Naive thymus-derived CD4-positive, alpha-beta T cell (primary cell): ENCODE measurements around the gene CLPTM1L. TPM values are rescaled to one million over a fixed set of nuclear protein-coding genes. Genes with fewer than 3 reads are reported as not detected.

Source experiments
- ATAC-seq: fragments of 150-1000 bp; cut with Tn5 transposase; 2 replicates; pipeline ENCODE4 v1.10.0; 2021; ENCODE audit warnings: mild to moderate bottlenecking, moderate library complexity
- CTCF ChIA-PET: fragments of 350-600 bp; sonication (Branson Sonifier 250); formaldehyde crosslinking; loops from one replicate; lab custom pipeline; 2021; ENCODE audit warnings: antibody characterized with exemption; lab: Charles Lee
- POLR2A ChIA-PET: fragments of 350-600 bp; sonication (Branson Sonifier 250); formaldehyde crosslinking; loops from one replicate; lab custom pipeline; 2021; ENCODE audit warnings: antibody characterized with exemption, inconsistent platforms; lab: Charles Lee
- DNase-seq, 9 donors: peaks; one replicate each; pipeline versions ENCODE4 v3.0.0 to v3.0.0-alpha.2; 2020 to 2022; ENCODE audit warnings: mixed read lengths in 1 of 9
- H3K27ac ChIP-seq: one replicate; pipeline ENCODE4 v1.7.0; 2013; ENCODE audit warnings: mild to moderate bottlenecking, low read depth, low read length, moderate library complexity
- H3K27me3 ChIP-seq, 2 donors: one replicate each; pipeline ENCODE4 v1.7.0; 2013; ENCODE audit warnings: low read length in 2 of 2, mild to moderate bottlenecking in 2 of 2, moderate library complexity in 2 of 2; ENCODE audit not compliant: control insufficient read depth in 2 of 2, insufficient read depth in 2 of 2
- H3K36me3 ChIP-seq, 3 experiments: 1 replicate in 2 of 3; 2 replicates in 1 of 3; pipeline ENCODE4 v1.7.0; 2013; ENCODE audit warnings: low read length in 3 of 3, mild to moderate bottlenecking in 3 of 3, moderate library complexity in 1 of 3; ENCODE audit not compliant: insufficient read depth in 3 of 3, control insufficient read depth in 2 of 3
- H3K4me1 ChIP-seq, 2 donors: one replicate each; pipeline ENCODE4 v1.7.0; 2013; ENCODE audit warnings: low read length in 2 of 2, mild to moderate bottlenecking in 2 of 2, moderate library complexity in 1 of 2; ENCODE audit not compliant: control insufficient read depth in 2 of 2, insufficient read depth in 2 of 2
- H3K4me3 ChIP-seq: 2 replicates; pipeline ENCODE4 v1.7.0; 2013; ENCODE audit warnings: mild to moderate bottlenecking, low read length
- H3K9me3 ChIP-seq, 3 experiments: 1 replicate in 2 of 3; 2 replicates in 1 of 3; pipeline ENCODE4 v1.7.0; 2013; ENCODE audit warnings: low read length in 3 of 3; ENCODE audit not compliant: control insufficient read depth in 2 of 3
- H3K27ac Mint-ChIP-seq, 9 donors: one replicate each; pipeline ENCODE4 v1.8.0; 2020 to 2022; ENCODE audit warnings: mixed read lengths in 9 of 9, mild to moderate bottlenecking in 8 of 9, moderate library complexity in 5 of 9, inconsistent platforms in 2 of 9
- H3K27me3 Mint-ChIP-seq, 5 donors: one replicate each; pipeline ENCODE4 v1.8.0; 2021 to 2022; ENCODE audit warnings: mixed read lengths in 5 of 5, mild to moderate bottlenecking in 1 of 5
- H3K36me3 Mint-ChIP-seq, 5 donors: one replicate each; pipeline ENCODE4 v1.8.0; 2020 to 2022; ENCODE audit warnings: mixed read lengths in 5 of 5, mild to moderate bottlenecking in 3 of 5, inconsistent platforms in 1 of 5
- H3K4me1 Mint-ChIP-seq, 7 donors: one replicate each; pipeline ENCODE4 v1.8.0; 2020 to 2022; ENCODE audit warnings: mixed read lengths in 7 of 7, mild to moderate bottlenecking in 3 of 7, inconsistent platforms in 1 of 7
- H3K4me3 Mint-ChIP-seq, 10 donors: one replicate each; pipeline ENCODE4 v1.8.0; 2020 to 2022; ENCODE audit warnings: mild to moderate bottlenecking in 10 of 10, mixed read lengths in 10 of 10, moderate library complexity in 6 of 10, inconsistent platforms in 2 of 10
- H3K9me3 Mint-ChIP-seq, 11 donors: one replicate each; pipeline ENCODE4 v1.8.0; 2020 to 2022; ENCODE audit warnings: mixed read lengths in 11 of 11, mild to moderate bottlenecking in 4 of 11, inconsistent platforms in 1 of 11, moderate library complexity in 1 of 11
- intact Hi-C, 2 donors: fragments of 100-400 bp; cut with micrococcal nuclease; formaldehyde crosslinking; loops; one replicate each; pipeline ENCODE4 v1.15.1; 2023
- polyA plus RNA-seq, 2 donors: library from polyadenylated mRNA; unstranded; fragments of 300-500 nt; fragmentation: Illumina TruSeq; gene quantifications; one replicate each; pipeline ENCODE4 v1.2.3, GENCODE V29; 2021
- total RNA-seq, 6 experiments: library from RNA in 5 of 6; stranded (reverse) in 5 of 6; gene quantifications; 1 replicate in 5 of 6; 2 replicates in 1 of 6; pipeline ENCODE4 v1.2.3 and lab custom pipeline; 2021 to 2026

Gene CLPTM1L
- total and polyA plus RNA-seq, 7 experiments from 2014 or later, result 27.7 to 104 (median 67.6) TPM

DNA sequence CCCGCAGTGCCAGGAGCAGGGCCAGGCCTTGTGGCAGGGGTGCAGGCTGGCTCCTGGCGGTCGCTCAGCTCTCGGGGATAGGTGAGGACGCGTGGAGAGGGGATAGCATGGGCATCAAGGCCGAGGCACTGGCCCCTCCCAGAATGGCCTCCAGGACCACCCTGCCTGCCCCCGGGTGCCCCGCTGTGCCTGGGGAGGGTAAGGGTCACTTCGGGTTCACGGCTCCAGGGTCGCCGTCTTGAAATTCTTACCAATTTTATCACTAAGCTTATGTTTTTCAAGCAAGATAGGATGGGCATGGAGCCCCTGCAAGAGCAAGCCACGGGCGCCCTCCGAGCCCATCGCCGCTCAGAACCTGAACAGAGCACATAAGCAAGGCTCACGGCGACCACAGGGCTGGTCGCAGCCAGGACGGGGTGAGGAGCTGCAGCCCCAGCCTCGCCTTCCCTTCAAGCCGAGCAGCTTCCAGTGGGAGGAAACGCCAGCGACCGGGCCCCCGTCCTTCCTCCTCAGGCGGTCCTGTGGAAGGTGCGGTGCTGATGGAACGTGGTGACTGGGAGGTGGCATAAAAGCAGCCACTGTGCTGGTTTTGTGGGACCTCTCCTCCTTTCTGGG is 14.2 kb upstream of the CLPTM1L start:
- Histone ChIP-seq H3K27ac (no peak overlapping the region), H3K4me1 (no peaks in the 10 kb centered on the region), H3K9me3 (no peaks in the 10 kb centered on the region), H3K27me3 (no peaks in the 10 kb centered on the region), H3K4me3 (no peak overlapping the region), H3K36me3 (no peaks in the 10 kb centered on the region)
- Mint-ChIP-seq H3K27ac (no peak overlapping the region), H3K27me3 (peaks cover under 1 to 12% (median 3%) of the 10 kb centered on the region in 5 donors), H3K4me1 (no peaks in the 10 kb centered on the region), H3K9me3 (no peaks in the 10 kb centered on the region), H3K4me3 (no peak overlapping the region), H3K36me3 (no peaks in the 10 kb centered on the region)
- intact Hi-C loops, result no loop called here
- ChIA-PET CTCF (no interaction called here), POLR2A (interaction anchor here (1.1 kb wide), 1 partner anchor 27 kb away, joined by 3 read pairs; no protein-coding TSS in a partner anchor)
- ATAC-seq, result no peak
- no peak for DNase-seq

DNA sequence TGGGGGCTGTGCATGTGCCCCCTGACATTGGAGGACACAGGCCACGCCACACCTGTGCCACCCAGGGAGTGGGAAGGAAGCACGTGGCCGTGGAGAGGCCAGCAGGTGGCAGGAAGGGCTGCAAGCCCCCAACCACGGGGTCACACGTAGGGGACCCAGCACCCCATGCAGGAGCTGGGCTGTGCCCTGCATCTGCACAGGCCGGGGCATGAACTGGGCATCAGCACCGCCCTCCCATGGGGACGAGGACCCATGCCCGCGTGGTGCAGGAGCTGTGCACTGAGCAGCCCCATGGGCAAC is 13.8 kb upstream of the CLPTM1L start:
- CTCF ChIA-PET, result no interaction called here
- H3K9me3 ChIP-seq, result no peaks in the 10 kb centered on the region
- no peak overlapping the region for H3K27ac ChIP-seq
- ATAC-seq (no peak), DNase-seq (no peak)
- Mint-ChIP-seq H3K9me3 (no peaks in the 10 kb centered on the region), H3K27ac (no peak overlapping the region), H3K4me1 (no peaks in the 10 kb centered on the region), H3K4me3 (no peak overlapping the region), H3K27me3 (peaks cover 0 to 9% (median 3%) of the 10 kb centered on the region in 5 donors), H3K36me3 (no peaks in the 10 kb centered on the region)
- intact Hi-C loops, result no loop called here
- H3K36me3 ChIP-seq, result no peaks in the 10 kb centered on the region
- H3K27me3 ChIP-seq, result no peaks in the 10 kb centered on the region
- no peaks in the 10 kb centered on the region for H3K4me1 ChIP-seq
- no peak overlapping the region for H3K4me3 ChIP-seq
- POLR2A ChIA-PET, result no interaction called here

DNA sequence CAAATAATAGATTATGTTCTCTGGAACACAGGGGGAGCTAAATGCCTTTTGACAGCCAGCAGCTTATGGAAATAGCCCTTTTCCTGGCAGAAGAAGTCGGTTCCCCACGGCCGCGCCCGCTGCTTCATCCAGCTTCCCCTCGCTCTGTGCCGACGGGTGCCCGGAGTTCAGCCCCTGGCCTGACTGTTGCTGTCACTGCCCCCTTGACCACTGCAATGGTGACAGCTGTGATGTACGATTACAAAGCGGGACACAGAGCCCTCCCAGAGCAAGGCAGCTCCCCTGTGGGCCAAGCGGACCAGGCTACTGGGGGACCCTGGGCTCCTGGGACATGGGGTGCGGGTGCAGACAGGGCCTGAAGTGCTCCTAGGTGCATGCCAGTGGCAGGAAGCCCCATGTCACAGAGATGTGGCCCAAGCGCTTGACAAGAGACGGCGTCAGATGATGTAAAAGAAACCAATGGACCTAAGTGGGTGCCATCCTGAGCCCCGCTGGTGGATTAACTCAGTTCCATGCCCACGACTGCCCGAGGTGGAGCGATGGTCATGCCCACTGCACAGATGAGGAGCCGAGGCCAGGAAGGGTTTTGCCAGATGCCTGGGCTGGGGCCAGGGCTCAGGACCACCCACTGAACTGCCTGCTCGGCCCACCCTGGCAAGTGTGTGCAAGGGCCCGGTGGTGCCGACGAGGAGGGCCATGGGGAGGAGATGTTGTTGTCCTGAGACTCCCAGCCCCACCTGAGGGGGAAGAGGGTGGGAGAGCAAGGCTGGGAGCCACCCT is 13.2 kb upstream of the CLPTM1L start:
- no peaks in the 10 kb centered on the region for H3K9me3 ChIP-seq
- no peaks in the 10 kb centered on the region for H3K27me3 ChIP-seq
- peaks cover 0 to 5% (median 4%) of the 10 kb centered on the region in 5 donors for H3K27me3 Mint-ChIP-seq
- H3K4me1 Mint-ChIP-seq, result no peaks in the 10 kb centered on the region
- no peak overlapping the region for H3K27ac Mint-ChIP-seq
- H3K9me3 Mint-ChIP-seq, result no peaks in the 10 kb centered on the region
- no peak overlapping the region for H3K27ac ChIP-seq
- no peaks in the 10 kb centered on the region for H3K36me3 ChIP-seq
- intact Hi-C loops, result no loop called here
- no peaks in the 10 kb centered on the region for H3K4me1 ChIP-seq
- ChIA-PET POLR2A (no interaction called here), CTCF (no interaction called here)
- no peak overlapping the region for H3K4me3 Mint-ChIP-seq
- no peak overlapping the region for H3K4me3 ChIP-seq
- no peak for ATAC-seq
- no peak for DNase-seq
- no peaks in the 10 kb centered on the region for H3K36me3 Mint-ChIP-seq

DNA sequence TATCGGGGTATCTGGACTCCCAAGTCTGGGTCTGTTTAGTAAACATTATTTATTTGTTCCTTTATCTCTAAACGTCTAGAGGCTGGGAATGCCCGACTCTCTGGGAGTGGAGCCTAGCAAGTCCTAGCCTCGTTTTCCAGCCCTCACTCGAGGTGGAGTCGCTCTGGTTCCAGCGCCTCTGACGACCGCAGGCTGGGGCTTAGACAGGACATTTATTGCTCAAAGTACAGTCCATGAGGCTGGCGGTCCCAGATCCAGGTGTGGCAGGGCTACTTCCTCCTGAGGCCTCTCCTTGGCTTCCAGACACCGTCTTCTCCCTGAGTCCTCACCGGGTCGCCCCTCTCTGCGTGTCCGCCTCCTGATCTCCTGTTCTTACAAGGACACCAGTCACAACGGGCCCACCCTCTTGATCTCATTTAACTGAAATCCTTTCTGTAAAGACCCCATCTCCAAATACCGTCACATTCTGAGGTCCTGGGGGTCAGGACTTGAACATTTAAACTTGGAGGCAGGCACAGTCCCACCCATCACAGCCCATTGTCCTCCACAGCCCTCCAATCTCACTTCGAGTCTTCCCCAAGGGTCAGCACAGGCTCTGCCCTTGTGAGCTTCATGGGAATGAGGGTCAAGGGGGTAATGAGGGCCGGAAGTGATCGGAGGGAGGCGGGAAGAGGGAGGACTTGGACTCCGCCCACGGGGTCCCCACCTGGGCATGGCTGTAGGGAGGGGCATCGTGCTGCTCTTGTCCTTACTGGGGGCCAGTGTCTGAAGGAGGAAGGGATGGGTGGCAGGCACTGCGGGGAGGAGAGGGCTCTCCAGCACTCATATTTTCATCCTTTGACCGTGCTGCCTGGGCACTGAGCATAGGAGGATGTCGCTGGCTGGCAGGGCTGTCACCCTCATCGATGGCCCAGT is 12.2 kb upstream of the CLPTM1L start:
- H3K4me1 Mint-ChIP-seq, result no peaks in the 10 kb centered on the region
- intact Hi-C loops, result no loop called here
- no peak for ATAC-seq
- no peaks in the 10 kb centered on the region for H3K9me3 Mint-ChIP-seq
- Histone ChIP-seq H3K36me3 (no peaks in the 10 kb centered on the region), H3K27me3 (no peaks in the 10 kb centered on the region), H3K4me3 (no peak overlapping the region), H3K4me1 (no peaks in the 10 kb centered on the region), H3K9me3 (no peaks in the 10 kb centered on the region), H3K27ac (no peak overlapping the region)
- H3K27me3 Mint-ChIP-seq, result peaks cover 0 to 10% (median 0%) of the 10 kb centered on the region in 5 donors
- no peak overlapping the region for H3K4me3 Mint-ChIP-seq
- no peak overlapping the region for H3K27ac Mint-ChIP-seq
- DNase-seq, result no peak
- ChIA-PET CTCF (no interaction called here), POLR2A (no interaction called here)
- no peaks in the 10 kb centered on the region for H3K36me3 Mint-ChIP-seq

DNA sequence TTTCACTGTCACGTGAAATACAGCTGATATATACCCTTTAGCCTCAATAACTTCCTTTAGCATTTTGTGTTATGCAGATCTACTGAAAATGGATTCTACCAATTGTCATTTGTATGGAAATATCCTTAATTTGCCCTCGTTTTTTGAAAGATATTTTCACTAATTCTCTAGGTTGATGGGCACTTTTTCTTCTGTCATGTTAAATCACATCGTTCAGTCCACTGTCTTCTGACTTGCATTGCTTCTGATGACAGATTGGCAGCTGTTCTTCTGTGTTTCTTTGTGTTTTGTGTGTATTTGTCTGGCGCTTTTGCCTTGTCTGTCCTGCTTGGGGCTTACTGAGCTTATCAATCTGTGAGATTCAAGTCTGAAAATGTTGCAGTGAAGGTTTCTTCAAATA is 9.7 kb upstream of the CLPTM1L start:
- no peaks in the 10 kb centered on the region for H3K9me3 ChIP-seq
- DNase-seq (no peak), ATAC-seq (no peak)
- H3K9me3 Mint-ChIP-seq, result no peaks in the 10 kb centered on the region
- intact Hi-C loops, result no loop called here
- H3K27me3 ChIP-seq, result no peaks in the 10 kb centered on the region
- ChIA-PET POLR2A (interaction anchor here (0.6 kb wide), 1 partner anchor 466 kb away, joined by 4 read pairs; no protein-coding TSS in a partner anchor), CTCF (no interaction called here)
- H3K4me3 Mint-ChIP-seq, result no peak overlapping the region
- peaks cover 0 to 13% (median 0%) of the 10 kb centered on the region in 5 donors for H3K27me3 Mint-ChIP-seq
- H3K36me3 ChIP-seq, result no peaks in the 10 kb centered on the region
- H3K4me1 ChIP-seq, result no peaks in the 10 kb centered on the region
- no peak overlapping the region for H3K4me3 ChIP-seq
- no peak overlapping the region for H3K27ac Mint-ChIP-seq
- H3K4me1 Mint-ChIP-seq, result no peaks in the 10 kb centered on the region
- no peaks in the 10 kb centered on the region for H3K36me3 Mint-ChIP-seq
- no peak overlapping the region for H3K27ac ChIP-seq

DNA sequence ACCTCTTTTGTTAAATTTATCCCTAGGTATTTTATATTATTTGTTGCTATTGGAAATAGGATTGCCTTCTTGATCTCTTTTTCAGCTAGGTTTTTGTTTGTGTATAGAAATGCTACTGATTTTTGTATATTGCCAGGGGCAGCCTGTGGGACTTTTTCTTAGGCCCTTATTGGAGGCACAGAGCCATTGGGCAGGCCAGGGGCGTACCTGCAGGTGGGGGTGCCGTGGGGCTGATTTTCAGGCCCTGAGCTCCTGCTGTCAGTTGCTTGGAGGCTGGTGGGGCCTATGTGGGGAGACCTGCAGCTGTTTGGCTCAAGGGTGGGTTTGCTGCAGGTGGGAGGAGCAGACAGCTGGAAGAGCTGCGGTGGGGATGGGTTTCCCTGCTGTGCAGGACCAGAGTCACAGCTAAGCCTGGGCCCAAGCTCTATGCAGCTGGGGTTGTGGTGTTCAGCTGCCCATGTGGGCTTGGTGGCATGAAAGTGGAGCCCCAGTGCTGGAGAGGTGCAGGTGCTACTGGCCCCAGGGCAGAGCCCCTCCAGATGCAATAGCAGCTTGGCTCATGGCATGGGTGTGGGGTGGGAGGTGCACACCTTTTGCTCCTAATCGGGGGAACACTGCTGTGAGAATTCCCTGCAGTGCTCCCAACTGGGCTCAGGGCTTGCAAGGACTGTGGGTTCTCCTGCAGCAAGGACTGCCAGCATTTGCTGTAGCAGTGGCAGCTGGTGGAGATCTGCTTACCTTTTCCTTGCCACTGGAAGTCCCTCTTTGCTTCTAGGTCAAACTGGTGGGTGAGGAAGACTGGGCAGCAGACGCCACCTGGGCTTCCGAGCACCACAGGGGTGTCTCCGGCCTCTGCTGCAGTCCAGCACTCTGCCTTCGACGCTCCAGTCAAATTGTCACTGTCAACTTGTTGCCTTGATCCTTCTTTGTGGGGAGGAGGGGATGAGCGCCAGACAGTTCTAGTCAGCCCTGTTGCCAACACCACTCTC is 7.6 kb upstream of the CLPTM1L start:
- Mint-ChIP-seq H3K36me3 (no peaks in the 10 kb centered on the region), H3K9me3 (no peaks in the 10 kb centered on the region), H3K4me1 (no peaks in the 10 kb centered on the region), H3K4me3 (no peak overlapping the region), H3K27me3 (peaks cover 0 to 13% (median 0%) of the 10 kb centered on the region in 5 donors), H3K27ac (no peak overlapping the region)
- Histone ChIP-seq H3K27ac (no peak overlapping the region), H3K4me1 (no peaks in the 10 kb centered on the region), H3K27me3 (no peaks in the 10 kb centered on the region), H3K9me3 (no peaks in the 10 kb centered on the region), H3K36me3 (no peaks in the 10 kb centered on the region), H3K4me3 (no peak overlapping the region)
- ChIA-PET POLR2A (interaction anchor here (0.9 kb wide), 1 partner anchor 17 kb away, joined by 3 read pairs; no protein-coding TSS in a partner anchor), CTCF (interaction anchor here (0.6 kb wide), 1 partner anchor 103 kb away, joined by 3 read pairs; no protein-coding TSS in a partner anchor)
- DNase-seq (no peak), ATAC-seq (no peak)
- intact Hi-C loops, result no loop called here
